Measurements from ENCODE around the gene STPG4.

STPG4 gene

GRCh38 chr2:47091118-47091517, 64.0 kb downstream of the STPG4 start:
- no peak overlapping the region for H3K27ac ChIP-seq
- no peak for TF ChIP-seq CTCF (conservative IDR thresholded peaks at IDR 0.05)
- no peak for TF ChIP-seq ZFX (IDR thresholded peaks at IDR 0.05)

GRCh38 chr2:47089083-47089464, 66.0 kb downstream of the STPG4 start:
- no peak overlapping the region for H3K27ac ChIP-seq

GRCh38 chr2:47088371-47089082, 66.6 kb downstream of the STPG4 start:
- no peak overlapping the region for H3K27ac ChIP-seq

More at GRCh38 chr2:47089083-47089464, 66.0 kb downstream of the STPG4 start:
- TF ChIP-seq CTCF (conservative IDR thresholded peaks at IDR 0.05) (no peak), ZFX (IDR thresholded peaks at IDR 0.05) (no peak)

GRCh38 chr2:47087051-47087450, 68.1 kb downstream of the STPG4 start:
- H3K27ac ChIP-seq = no peak overlapping the region
- TF ChIP-seq ZFX (IDR thresholded peaks at IDR 0.05) (no peak), CTCF (conservative IDR thresholded peaks at IDR 0.05) (no peak)

More at GRCh38 chr2:47088371-47089082, 66.6 kb downstream of the STPG4 start:
- no peak for TF ChIP-seq CTCF (conservative IDR thresholded peaks at IDR 0.05)
- no peak for TF ChIP-seq ZFX (IDR thresholded peaks at IDR 0.05)

GRCh38 chr2:47086571-47086970, 68.5 kb downstream of the STPG4 start:
- TF ChIP-seq ZFX (IDR thresholded peaks at IDR 0.05) (no peak), CTCF (conservative IDR thresholded peaks at IDR 0.05) (no peak)
- no peak overlapping the region for H3K27ac ChIP-seq

- TF ChIP-seq ZFX (IDR thresholded peaks at IDR 0.05) (no peak), CTCF (conservative IDR thresholded peaks at IDR 0.05) (no peak)
- no peak overlapping the region for H3K27ac ChIP-seq
Measured at GRCh38 chr2:47086054-47086471, 69.0 kb downstream of the STPG4 start.

GRCh38 chr2:47083886-47084687, 71.0 kb downstream of the STPG4 start:
- no peak overlapping the region for H3K27ac ChIP-seq
- no peak for TF ChIP-seq CTCF (conservative IDR thresholded peaks at IDR 0.05)
- no peak for TF ChIP-seq ZFX (IDR thresholded peaks at IDR 0.05)
